NCI-H2107 treated with DMSO at 0.1 percent for 48 hours (cell line): ENCODE data around the gene GPATCH8.
"Not testable (repeated sequence)": the region's sequence is repeated elsewhere in the genome, so short reads cannot be mapped to it uniquely, and the experiment has no call there.

ENCODE experiments used
- DNase-seq: peaks from one replicate; lab custom pipeline; 2025; ENCODE audit not compliant: unreplicated experiment; lab: John Stamatoyannopoulos, UW

Gene GPATCH8

DNA sequence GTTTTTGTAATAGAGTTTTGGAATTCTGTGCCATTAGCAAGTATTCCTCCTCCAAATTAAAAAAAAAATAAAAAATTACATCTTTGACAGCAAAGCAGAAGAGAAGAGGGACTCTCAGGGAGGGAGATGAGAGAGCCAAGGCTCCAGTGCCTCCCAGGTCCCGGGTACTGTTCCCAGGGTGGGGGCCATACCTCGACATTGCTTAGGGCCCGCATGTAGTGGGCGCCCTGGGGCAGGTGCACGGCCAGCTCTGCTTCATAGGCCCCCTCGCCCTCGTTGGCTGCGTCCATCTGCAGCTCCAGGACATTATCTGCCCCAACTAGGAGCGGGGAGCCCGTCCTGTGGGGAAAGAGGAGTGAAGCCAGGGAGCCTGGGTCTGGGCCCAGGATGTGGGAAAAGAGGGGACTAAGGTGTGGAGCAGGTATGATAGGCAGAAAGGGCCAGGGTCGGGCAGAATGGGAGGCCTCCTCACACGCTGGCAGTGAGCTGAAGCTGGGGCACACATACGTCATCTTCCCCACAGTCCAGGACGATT lies 125.0 kb downstream of the GPATCH8 start:
- no peak for DNase-seq

DNA sequence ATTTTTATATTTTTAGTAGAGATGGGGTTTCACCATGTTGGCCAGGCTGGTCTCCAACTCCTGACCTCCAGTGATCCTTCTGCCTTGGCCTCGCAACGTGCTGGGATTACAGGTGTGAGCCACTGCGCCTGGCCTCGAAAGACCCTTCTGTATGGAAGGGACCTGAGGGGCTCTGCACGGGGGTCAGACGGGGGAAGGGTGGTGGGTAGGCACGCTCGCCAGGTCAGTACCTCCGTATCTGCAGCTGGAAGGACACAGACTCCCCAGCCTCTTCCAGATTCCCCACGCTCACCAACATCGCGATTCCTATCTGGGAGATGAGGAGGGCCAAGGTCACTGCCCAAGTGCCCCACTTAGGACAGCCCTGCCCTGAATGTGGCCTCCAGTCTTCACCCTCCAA lies 126.4 kb downstream of the GPATCH8 start:
- no peak for DNase-seq

DNA sequence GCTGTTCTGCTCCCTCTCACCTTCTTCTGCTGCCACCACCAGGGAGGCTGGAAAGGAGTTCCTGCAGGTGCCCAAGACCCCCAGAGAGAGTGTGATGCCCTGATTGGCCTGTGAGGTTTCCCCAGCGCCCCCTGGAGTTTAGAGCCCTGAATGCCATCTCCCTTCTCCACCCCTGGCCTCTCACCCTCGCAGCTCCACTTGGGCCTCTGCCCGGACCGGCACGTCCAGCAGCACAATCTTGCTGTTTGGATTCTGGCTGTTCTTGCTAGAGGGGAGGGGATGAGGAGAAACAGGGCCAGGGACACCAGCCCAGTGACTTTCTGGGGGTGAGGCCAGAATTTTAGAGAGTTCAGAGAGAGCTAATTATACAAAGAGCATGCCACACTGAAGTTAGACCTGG lies 127.1 kb downstream of the GPATCH8 start:
- DNase-seq = no peak

DNA sequence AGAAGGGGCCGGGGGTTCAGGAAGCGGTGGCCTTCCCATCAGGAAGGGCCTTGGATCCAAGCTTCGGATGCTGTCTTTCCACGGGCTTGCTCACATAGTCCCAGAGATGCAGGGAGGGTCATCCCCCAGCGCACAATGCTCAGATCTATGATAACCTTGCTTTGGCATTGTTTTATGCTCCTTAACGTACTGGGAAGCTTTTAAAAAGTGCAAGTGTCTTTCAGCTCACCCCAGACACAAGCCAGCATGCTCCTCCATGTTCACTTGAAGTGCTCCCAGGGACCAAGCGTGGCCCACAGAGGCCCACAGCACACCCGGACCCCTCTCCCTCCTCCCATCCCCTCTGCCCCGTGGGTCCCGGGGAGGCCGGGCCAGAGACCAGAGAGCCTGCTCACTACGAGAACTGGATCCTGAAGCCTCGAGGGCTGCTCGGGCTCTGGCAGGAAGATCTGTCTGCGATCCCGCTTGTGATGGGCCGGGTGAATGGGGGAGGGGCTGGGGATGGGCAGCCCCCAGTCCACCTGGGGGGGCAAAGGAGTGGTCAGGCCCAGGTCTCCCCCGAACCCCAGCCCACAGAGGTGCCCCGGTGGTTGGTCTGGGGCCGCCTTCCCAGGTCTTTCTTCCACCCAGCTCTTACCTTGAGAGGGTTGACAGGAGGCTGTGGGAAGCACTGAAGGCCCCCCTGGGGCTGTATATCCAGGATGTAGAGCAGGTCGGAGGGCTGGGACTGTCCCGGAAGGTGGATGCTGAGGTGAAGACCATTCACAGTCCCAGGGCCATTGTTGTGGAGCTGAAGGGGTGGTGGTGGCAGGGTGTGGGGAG lies 127.8 kb downstream of the GPATCH8 start:
- DNase-seq = no peak

DNA sequence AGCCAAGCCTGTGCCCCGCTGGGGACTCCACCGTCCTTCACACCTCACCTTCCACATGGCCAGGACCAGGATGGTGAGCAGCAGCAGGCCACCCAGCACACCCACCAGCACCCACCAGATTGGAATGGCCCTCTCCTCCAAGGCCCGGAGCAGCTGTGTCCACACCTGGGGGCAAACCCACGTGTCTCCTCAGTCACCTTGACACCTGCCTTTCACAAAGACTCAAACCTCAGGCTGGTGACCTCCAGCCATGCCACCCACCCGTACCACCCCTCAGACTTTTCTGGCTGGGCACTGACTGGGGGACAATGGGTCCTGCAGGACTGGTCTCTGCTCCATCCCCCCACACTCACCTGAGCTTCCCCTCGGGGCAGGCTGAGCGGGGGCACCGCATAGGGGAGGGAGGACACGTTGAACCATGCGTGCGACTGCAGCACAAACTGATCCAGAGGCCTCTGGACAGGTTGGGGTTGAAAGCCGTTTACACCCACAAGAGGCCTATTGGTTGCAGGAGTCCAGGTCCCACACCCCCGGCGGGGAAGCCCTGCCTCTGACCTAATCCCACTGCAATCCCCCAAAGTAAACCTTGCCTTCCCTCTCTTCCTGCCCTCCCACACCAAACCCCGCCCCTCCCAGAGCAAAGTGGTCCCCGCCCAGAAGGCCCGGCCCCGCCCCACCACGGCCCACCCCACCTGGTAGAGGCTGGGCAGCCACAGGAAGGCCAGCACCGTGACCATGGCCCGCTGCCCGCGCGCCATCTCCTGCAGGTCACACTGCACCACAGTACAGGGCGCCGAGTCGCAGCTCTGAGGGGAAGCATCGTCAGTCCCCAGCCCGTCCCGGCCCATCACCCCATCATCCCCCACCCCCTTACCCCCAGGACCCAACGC lies 128.7 kb downstream of the GPATCH8 start:
- DNase-seq = no peak

DNA sequence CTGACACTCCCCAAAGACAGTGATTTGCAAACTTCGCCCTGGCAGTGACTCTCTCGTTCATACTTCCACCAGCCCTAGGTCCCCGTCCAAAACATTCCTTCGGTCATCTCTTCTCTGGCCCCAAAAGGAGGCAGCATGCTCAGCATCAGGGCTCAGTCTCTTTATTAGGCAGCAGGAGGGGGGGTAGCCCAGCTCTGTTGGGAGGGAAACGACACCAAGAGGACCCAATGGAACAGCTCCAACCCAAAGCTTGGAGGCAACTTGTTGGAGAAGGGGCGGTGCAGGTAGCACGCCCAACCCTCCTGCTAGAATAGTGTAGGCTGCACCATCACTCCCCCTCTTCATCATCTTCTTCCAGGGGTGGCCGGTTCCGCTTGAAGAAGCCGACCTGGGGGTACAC lies 131.2 kb downstream of the GPATCH8 start:
- no peak for DNase-seq

DNA sequence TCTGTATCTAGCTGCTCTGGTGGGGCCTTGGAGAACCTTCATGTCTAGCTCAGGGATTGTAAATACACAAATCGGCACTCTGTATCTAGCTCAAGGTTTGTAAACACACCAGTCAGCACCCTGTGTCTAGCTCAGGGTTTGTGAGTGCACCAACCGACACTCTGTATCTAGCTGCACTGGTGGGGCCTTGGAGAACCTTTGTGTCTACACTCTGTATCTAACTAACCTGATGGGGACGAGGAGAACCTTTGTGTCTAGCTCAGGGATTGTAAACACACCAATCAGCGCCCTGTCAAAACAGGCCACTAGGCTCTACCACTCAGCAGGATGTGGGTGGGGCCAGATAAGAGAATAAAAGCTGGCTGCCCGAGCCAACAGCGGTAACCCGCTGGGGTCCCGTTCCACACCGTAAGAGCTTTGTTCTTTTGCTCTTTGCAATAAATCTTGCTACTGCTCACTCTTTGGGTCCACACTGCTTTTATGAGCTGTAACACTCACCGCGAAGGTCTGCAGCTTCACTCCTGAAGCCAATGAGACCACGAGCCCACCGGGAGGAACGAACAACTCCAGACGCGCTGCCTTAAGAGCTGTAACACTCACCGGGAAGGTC lies 133.7 kb downstream of the GPATCH8 start:
- DNase-seq = not testable (repeated sequence)

DNA sequence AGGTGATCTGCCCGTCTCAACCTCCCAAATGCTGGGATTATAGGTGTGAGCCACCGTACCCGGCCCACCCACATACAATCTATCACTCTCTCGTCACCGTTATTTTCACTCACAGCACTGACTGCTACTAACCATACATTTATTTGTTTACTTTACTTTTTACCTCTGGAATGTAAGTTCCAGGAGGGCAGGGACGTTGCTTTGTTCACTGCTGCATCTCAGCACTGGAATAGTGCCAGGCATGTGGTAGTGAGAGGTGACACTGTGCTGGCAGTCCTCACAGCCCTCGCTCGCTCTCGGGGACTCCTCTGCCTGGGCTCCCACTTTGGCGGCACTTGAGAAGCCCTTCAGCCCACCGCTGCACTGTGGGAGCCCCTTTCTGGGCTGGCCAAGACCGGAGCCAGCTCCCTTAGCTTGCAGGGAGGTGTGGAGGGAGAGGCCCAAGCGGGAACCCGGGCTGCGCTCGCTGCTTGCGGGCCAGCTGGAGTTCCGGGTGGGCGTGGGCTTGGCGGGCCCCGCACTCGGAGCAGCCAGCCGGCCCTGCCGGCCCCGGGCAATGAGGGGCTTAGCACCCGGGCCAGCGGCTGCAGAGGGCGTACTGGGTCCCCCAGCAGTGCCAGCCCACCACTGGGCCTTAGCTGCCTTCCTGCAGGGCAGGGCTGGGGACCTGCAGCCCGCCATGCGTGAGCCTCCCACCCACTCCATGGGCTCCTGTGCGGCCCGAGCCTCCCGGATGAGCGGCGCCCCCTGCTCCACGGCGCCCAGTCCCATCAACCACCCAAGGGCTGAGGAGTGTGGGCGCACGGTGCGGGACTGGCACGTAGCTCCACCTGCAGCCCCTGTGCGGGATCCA lies 134.6 kb downstream of the GPATCH8 start:
- not testable (repeated sequence) for DNase-seq

DNA sequence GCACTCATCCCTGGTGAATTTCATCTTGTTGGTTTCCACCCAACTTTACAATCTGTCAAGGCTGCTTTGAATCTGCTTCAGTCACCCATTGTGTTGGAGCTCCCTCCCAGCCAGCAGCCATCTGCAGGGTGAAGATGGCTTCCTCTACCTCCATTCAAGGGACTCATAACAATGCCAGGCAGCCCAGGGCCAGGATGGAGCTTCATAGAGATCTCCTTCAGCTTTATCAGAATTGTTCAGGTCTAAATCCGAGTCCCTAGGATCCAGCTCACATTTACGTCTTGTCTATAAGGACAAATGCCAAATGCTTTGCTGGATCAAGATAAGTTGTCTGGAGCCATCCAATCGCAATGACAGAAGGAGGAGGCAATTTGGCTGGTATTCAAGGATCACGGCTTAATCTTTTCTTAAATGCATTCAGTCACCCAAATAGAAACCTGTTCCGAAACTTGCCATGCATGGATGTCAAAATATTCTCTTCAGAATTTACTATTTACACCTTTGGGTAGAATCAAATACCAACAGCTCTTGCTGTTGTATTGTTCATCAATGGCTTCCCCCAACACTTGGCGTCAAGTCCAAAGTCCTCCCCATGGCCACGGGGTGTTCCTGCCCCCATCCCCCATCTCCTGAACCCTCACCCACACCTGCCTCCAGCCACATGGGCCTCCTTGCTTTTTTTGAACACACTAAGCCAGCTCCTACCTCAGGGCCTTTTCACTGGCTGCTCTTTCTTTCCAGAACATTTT lies 135.8 kb downstream of the GPATCH8 start:
- DNase-seq = no peak

DNA sequence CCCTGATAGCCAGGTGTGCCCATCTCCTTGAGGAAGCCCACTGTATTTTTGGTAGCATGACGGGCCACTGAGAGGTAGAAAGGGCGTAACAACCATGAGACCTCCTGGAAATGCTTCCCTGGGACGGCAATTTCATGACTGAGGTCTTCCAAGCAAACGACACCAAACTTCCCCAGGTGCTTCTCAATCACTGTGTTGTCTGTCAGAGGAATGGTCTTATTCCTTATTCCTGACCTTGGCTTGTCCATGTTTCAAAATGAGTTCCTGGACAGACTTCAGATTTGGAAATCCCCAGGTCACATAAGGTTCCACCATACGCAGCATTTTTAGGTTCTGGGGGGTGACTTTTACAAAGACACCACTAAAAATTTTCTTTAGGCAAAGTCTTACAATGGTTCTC lies 138.2 kb downstream of the GPATCH8 start:
- DNase-seq = not testable (repeated sequence)

DNA sequence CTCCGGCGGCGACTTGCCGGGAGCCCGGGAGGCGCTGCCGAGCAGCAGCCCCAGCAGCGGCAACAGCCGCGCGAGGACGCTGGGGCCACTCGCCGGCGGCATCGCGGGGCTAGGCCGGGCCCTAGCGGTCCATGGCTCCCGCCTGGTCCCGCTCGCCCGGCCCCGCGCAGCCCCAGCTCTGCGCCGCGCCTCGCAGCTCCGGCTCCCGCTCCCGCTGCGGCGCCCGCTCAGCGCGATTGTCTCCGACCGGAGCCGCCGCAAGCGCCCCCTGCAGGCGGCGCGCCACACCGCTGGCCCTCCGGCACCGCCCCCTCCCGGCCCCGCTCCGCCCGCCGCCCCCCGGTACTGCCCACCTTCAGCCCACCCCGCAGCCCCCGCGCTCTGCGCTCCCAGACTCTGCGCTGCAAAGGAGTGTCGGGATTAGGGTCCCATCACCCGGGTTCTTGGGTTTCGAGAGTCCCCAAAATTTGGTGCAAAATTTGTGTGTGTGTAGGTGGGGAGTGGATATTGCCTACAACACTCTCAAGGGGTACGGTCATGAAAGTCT lies 139.5 kb downstream of the GPATCH8 start, which contains the start of gene FAM171A2:
TSS of gene FAM171A2 (minus strand) at position 241 of the 547 bp plus-strand sequence. CDS start at position 102, 139 bp downstream.
- no peak for DNase-seq

DNA sequence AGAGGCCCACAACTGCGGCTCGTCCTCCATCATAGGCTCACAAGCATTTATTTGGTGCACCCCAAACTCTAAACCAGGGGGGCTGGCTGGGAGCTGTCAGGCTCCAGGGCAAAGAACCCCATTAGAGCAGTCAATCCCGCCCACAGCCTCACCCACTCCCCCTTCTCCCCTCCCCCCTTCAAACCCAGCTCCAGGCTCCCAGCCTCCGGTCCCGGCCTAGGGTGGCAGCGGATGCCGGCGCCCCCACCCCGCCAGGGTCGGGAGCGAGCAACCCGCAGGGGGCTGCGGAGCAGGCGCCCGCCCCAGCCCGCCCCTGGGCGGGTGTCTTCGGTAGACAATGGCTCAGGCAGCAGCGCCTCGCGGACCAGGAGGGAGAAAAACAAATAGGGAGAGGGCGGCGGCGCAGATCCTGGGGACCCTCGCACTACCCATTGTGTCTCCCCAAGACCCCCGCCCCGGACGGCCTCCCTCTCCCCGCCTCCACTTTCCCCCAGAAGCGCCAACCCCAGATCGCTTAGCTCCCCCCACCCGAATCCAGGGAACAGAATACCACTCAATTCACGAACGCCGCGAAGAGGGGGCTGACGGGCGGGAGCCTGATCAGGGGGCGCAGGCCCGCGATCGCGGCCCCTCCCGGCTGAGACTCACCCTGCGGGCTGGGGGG lies 140.1 kb downstream of the GPATCH8 start:
- DNase-seq = no peak

DNA sequence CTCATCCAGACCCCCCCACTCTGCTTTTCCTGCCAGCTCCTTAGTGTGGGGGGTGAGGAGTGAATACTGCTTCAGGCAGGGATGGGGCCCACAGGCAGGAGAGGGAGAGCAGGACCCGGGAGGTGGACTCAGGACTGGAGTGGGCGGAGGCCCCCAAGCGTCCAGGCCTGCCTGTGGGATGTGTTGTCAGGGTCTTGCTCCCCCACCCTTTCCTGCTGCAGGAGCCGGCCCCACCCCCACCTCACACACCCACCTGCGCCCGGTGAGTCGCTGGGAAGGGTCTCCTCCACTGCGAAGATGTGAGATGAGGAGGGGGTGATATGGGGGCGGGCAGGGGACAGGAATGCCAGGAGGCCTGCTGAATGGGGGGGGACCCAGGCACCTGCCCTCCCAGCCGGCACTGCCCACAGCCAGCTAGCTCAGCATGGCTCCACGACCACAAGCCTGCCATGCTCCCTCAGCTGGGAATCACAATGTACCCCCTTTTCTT lies 140.7 kb downstream of the GPATCH8 start:
- DNase-seq = no peak

DNA sequence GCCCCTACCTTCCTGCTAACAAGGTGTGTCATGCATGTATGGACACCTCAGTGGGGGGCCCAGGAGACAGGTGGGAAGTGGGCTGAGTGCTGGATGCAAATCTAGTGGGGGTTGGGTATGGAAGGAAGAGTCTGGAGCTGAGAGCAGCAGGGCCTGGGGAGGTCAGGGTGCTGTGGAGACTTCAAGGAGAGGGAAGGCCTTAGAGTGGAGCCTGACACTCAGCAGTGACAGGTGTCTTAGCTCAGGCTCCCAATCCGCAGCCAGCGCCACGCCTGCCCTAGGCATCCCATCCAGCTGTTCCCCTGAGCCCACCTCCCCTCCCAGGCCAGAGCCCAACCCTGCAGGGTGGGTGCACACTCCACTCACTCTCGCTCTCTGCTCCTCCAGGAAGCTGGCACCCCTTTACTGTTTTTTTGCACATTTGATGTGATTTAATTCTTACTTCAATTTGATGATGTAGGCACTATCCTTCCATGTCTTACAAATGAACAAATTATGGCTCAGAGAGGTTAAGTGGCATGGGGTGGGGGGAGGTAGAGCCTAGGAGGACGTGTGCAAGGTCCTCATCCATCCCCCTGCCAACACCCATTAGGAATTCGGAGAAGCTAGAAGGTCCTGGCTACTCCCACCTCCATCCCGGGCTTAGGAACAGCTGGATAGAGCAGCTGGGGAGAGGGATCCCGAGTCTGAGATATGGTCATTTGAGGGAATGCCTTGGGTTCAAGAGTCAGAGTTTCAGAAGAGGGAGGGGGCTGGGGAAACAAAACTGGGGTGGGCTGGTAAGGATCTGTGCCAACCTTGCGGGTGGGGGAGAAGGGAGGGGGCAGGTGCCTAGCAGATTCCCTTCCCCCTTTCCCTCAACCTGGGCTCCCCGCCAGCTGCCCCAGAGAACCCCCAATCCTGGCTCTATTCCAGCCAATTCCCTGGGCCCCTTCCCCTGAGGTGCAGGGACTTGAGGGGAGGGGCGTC lies 141.6 kb downstream of the GPATCH8 start:
- DNase-seq = no peak

DNA sequence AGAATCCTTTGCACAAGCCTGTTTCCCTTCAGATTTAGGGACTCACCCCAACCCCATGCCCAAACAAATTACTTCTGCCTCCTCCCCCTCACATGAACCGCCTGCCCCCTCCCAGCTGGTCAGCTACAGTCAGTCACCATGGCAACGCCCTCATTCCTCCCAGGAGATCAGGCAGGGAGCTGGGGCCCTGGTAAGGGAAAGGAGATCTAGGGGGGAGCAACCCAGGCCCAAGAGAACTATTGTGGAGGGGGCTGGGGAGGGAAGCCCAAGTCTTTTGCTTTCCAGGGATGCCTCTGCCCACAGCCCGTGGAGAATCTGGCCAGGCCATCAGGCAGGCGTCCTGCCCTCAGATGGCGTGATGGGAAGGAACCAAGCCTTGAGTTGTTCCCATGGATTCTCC lies 142.4 kb downstream of the GPATCH8 start:
- DNase-seq = no peak

DNA sequence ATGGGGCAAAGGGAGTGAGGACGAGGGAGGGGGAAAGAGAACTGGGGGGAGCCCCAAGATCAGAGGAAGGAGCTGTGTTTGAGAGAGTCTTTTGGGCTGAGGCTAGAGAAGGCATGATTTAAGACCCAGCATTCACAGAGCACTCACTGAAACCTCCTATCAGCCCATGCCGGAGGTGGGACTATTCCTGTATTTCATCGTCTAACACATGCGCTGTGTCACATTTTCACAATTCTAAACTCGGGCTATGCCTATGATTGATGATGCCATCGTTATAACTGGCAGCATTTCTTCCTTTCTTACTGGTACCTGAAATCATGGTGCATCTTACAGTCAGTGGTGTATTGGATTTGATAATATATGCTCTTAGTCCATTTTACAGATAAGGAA lies 143.1 kb downstream of the GPATCH8 start:
- no peak for DNase-seq

DNA sequence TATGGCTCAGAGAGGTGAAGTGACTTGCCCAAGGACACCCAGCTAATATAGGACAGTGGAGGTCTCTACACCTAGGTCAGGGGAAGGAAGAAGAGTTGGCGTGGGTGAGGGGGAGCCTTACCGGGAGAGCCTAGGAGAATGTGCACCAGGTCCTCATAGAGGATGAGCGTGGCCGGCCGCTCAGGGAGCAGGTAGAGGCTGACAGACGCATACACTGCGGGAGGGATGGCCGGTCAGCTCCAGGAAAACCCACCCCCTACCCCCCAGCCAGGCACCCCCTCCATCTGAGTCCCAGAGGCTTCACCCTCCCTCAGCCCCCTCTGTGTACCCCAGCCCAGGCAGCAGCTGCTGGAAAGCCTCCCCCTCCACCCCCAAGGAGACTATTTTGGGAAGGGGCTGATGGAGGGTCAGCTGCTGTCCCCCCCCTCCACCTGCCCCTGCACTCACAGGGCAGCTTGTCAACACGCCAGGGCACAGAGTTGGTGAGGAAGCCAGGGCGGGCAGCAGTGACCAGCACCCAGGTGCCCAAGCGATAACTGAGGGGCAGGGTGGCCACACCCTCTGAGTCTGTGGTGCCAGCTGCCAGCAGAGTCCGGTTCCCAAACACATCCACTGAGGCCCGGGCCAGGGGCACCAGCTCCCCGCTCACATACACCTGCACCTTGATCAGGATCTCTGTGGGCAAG lies 143.6 kb downstream of the GPATCH8 start:
- no peak for DNase-seq
